Measurements from ENCODE around the gene DNAH5. TPM values are rescaled to one million over a fixed set of nuclear protein-coding genes. Genes with fewer than 3 reads are reported as not detected.

The DNAH5 gene
- total and polyA plus RNA-seq, 2 donors (not counting 1 experiment from before 2014, with no cell fraction given) = not detected

DNA sequence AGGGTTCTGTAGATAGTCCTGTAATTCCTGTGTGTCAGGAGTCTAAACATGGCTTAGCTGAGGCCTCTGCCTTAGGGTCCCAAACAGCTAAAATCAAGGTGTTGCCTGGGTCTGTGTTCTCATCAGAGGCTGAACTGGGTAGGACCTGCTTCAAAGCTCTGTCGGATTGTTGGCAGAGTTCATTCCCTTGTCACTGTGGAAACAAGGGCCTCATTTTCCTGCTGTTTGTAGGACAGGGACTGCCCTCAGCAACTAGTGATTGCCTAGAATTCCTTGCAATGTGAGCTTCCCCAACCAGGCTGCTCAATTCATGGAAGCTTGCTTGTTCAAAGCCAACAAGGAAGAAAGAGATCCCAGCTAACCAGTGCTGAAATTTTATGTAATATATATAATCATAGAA, 283.2 kb downstream of the DNAH5 start:
- intact Hi-C loops (cut with micrococcal nuclease) = no loop called here
- Mint-ChIP-seq H3K4me1 (no peaks in the 10 kb centered on the region), H3K27me3 (no peaks in the 10 kb centered on the region), H3K27ac (no peak overlapping the region), H3K4me3 (no peak overlapping the region), H3K9me3 (ENCODE audit: insufficient read depth) (peaks cover 3% of the 10 kb centered on the region)
- WGBS (ENCODE audit: insufficient coverage) = 77% methylated on average over 1 of the region's 1 CpG
- ChIA-PET CTCF (no interaction called here), POLR2A (no interaction called here)
- Histone ChIP-seq H2AFZ (ENCODE audit: insufficient read depth, low read depth, low read length, poor library complexity, severe bottlenecking) (no peak overlapping the region), H3K27ac (ENCODE audit: low read length in 2 of 2) (no peak overlapping the region), H3K4me3 (ENCODE audit: control extremely low read depth in 1 of 5, extremely low read depth in 1 of 5, insufficient read depth in 1 of 5, low read depth in 2 of 5, low read length in 4 of 5) (no peak overlapping the region), H3K36me3 (replicated peaks in 1 of 2; ENCODE audit: control extremely low read depth in 1 of 2, control insufficient read depth in 1 of 2, extremely low read depth in 1 of 2, insufficient read depth in 2 of 2, low read length in 1 of 2) (no peaks in the 10 kb centered on the region), H3K27me3 (replicated peaks in 1 of 4; ENCODE audit: control extremely low read depth in 1 of 4, control insufficient read depth in 3 of 4, insufficient read depth in 4 of 4, low read length in 3 of 4) (no peaks in the 10 kb centered on the region), H3K4me1 (ENCODE audit: control insufficient read depth in 2 of 2, insufficient read depth in 2 of 2, low read length in 2 of 2) (no peaks in the 10 kb centered on the region), H3K4me2 (replicated peaks; ENCODE audit: low read depth, low read length, poor library complexity, severe bottlenecking) (no peak overlapping the region), H4K20me1 (ENCODE audit: control insufficient read depth, insufficient read depth, low read length, poor library complexity, severe bottlenecking) (no peaks in the 10 kb centered on the region), H3K9ac (ENCODE audit: low read length) (no peak overlapping the region), H3K79me2 (ENCODE audit: control insufficient read depth, insufficient read depth, low read length) (no peaks in the 10 kb centered on the region), H3K9me3 (ENCODE audit: control extremely low read depth in 1 of 3, control insufficient read depth in 2 of 3, insufficient read depth in 1 of 3, low read length in 2 of 3) (no peaks in the 10 kb centered on the region)
- ATAC-seq (ENCODE audit: low read depth) = no peak
- DNase-seq = no peak
- no peak for TF ChIP-seq EZH2 (IDR thresholded peaks at IDR 0.05; ENCODE audit: borderline replicate concordance, insufficient read depth, low read depth, low read length, poor library complexity, severe bottlenecking)

- Mint-ChIP-seq H3K4me3 (no peak overlapping the region), H3K4me1 (no peaks in the 10 kb centered on the region), H3K9me3 (ENCODE audit: insufficient read depth) (peaks cover 6% of the 10 kb centered on the region), H3K27ac (no peak overlapping the region), H3K27me3 (no peaks in the 10 kb centered on the region)
- H3K9ac ChIP-seq (ENCODE audit: low read length) = no peak overlapping the region
- DNase-seq (no peak), ATAC-seq (ENCODE audit: low read depth) (no peak)
- ChIA-PET CTCF (no interaction called here), POLR2A (no interaction called here)
- H2AFZ ChIP-seq (ENCODE audit: insufficient read depth, low read depth, low read length, poor library complexity, severe bottlenecking) = no peak overlapping the region
- intact Hi-C loops (cut with micrococcal nuclease) = no loop called here
- H3K4me2 ChIP-seq (replicated peaks; ENCODE audit: low read depth, low read length, poor library complexity, severe bottlenecking) = no peak overlapping the region
- TF ChIP-seq CTCF (IDR thresholded peaks at IDR 0.05) (no peak), EZH2 (IDR thresholded peaks at IDR 0.05; ENCODE audit: borderline replicate concordance, insufficient read depth, low read depth, low read length, poor library complexity, severe bottlenecking) (no peak)
- WGBS (ENCODE audit: insufficient coverage) = no CpG with 5 or more reads among the region's 3 CpGs
- no peaks in the 10 kb centered on the region for H3K79me2 ChIP-seq (ENCODE audit: control insufficient read depth, insufficient read depth, low read length)
- H3K4me3 ChIP-seq (ENCODE audit: control extremely low read depth in 1 of 5, extremely low read depth in 1 of 5, insufficient read depth in 1 of 5, low read depth in 2 of 5, low read length in 4 of 5) = no peak overlapping the region
- no peaks in the 10 kb centered on the region for H3K4me1 ChIP-seq (ENCODE audit: control insufficient read depth in 2 of 2, insufficient read depth in 2 of 2, low read length in 2 of 2)
- no peaks in the 10 kb centered on the region for H3K27me3 ChIP-seq (replicated peaks in 1 of 4; ENCODE audit: control extremely low read depth in 1 of 4, control insufficient read depth in 3 of 4, insufficient read depth in 4 of 4, low read length in 3 of 4)
- H3K9me3 ChIP-seq (ENCODE audit: control extremely low read depth in 1 of 3, control insufficient read depth in 2 of 3, insufficient read depth in 1 of 3, low read length in 2 of 3) = no peaks in the 10 kb centered on the region
- H3K36me3 ChIP-seq (replicated peaks in 1 of 2; ENCODE audit: control extremely low read depth in 1 of 2, control insufficient read depth in 1 of 2, extremely low read depth in 1 of 2, insufficient read depth in 2 of 2, low read length in 1 of 2) = no peaks in the 10 kb centered on the region
- H4K20me1 ChIP-seq (ENCODE audit: control insufficient read depth, insufficient read depth, low read length, poor library complexity, severe bottlenecking) = no peaks in the 10 kb centered on the region
- no peak overlapping the region for H3K27ac ChIP-seq (ENCODE audit: low read length in 2 of 2)
These were observed 284.4 kb downstream of the DNAH5 start for GRCh38 chr5:13660072-13660471.
